Measurements from ENCODE around the gene RNF214.

DNA sequence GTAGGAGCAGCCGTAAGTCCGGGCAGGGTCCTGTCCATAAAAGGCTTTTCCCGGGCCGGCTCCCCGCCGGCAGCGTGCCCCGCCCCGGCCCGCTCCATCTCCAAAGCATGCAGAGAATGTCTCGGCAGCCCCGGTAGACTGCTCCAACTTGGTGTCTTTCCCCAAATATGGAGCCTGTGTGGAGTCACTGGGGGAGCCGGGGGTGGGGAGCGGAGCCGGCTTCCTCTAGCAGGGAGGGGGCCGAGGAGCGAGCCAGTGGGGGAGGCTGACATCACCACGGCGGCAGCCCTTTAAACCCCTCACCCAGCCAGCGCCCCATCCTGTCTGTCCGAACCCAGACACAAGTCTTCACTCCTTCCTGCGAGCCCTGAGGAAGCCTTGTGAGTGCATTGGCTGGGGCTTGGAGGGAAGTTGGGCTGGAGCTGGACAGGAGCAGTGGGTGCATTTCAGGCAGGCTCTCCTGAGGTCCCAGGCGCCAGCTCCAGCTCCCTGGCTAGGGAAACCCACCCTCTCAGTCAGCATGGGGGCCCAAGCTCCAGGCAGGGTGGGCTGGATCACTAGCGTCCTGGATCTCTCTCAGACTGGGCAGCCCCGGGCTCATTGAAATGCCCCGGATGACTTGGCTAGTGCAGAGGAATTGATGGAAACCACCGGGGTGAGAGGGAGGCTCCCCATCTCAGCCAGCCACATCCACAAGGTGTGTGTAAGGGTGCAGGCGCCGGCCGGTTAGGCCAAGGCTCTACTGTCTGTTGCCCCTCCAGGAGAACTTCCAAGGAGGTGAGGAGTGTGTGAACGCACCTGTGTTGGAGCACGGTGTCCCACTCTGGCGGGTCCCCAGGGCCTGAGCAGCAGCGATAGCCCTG, 33.2 kb upstream of the RNF214 start, which contains the start of gene TAGLN:
- no peak for TF ChIP-seq EZH2 (IDR thresholded peaks at IDR 0.05; ENCODE audit: low read length)
- TF ChIP-seq, protein P1, sequence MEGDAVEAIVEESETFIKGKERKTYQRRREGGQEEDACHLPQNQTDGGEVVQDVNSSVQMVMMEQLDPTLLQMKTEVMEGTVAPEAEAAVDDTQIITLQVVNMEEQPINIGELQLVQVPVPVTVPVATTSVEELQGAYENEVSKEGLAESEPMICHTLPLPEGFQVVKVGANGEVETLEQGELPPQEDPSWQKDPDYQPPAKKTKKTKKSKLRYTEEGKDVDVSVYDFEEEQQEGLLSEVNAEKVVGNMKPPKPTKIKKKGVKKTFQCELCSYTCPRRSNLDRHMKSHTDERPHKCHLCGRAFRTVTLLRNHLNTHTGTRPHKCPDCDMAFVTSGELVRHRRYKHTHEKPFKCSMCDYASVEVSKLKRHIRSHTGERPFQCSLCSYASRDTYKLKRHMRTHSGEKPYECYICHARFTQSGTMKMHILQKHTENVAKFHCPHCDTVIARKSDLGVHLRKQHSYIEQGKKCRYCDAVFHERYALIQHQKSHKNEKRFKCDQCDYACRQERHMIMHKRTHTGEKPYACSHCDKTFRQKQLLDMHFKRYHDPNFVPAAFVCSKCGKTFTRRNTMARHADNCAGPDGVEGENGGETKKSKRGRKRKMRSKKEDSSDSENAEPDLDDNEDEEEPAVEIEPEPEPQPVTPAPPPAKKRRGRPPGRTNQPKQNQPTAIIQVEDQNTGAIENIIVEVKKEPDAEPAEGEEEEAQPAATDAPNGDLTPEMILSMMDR (optimal IDR thresholded peaks at IDR 0.05 in 1 of 3, IDR thresholded peaks at IDR 0.05 in 1 of 3, conservative IDR thresholded peaks at IDR 0.05 in 1 of 3; ENCODE audit: extremely low read depth in 1 of 3, insufficient read depth in 2 of 3, low read length in 3 of 3): no peak

Measured in keratinocyte (primary cell).